ENCODE results near the gene ST8SIA3. TPM values are rescaled to one million over a fixed set of nuclear protein-coding genes. Genes with fewer than 3 reads are reported as not detected.

ST8SIA3 gene, protein sequence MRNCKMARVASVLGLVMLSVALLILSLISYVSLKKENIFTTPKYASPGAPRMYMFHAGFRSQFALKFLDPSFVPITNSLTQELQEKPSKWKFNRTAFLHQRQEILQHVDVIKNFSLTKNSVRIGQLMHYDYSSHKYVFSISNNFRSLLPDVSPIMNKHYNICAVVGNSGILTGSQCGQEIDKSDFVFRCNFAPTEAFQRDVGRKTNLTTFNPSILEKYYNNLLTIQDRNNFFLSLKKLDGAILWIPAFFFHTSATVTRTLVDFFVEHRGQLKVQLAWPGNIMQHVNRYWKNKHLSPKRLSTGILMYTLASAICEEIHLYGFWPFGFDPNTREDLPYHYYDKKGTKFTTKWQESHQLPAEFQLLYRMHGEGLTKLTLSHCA
- total RNA-seq = not detected

DNA sequence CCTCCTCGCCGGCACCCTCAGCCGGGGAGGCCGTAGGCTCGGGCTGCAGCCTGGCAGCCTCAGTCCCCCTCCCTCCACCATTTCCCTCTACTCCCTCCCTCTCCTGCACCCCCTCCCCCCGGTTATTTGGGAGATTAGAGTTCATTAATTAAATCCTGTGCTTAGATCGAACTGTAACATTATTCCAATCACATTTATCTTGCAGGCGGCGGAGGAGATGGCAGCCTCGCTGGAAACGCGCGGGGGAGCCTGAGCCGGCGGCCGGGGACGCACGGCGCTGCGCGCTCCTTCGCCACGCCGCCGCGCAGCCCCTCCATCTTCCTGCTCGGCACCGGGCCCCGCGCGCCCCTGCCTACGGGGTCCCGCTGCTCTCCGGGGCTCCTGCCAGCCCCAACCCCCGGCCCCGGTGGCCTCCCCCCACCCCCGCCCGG lies at the start of gene ST8SIA3:
TSS of gene ST8SIA3 (plus strand) at position 287 of the 431 bp plus-strand sequence. CDS start 290 bp downstream, outside the sequence.
- H3K4me1 Mint-ChIP-seq (ENCODE audit: low read depth in 2 of 2) = no peaks in the 10 kb centered on the region
- DNase-seq (ENCODE audit: low spot score) (no peak), ATAC-seq (no peak)
- peaks cover 5% of the 10 kb centered on the region for H3K36me3 Mint-ChIP-seq
- H3K4me3 Mint-ChIP-seq = no peak within 1 kb of the TSS
- peaks cover 37 to 51% of the 10 kb centered on the region in 2 donors for H3K27me3 Mint-ChIP-seq
- H3K27ac Mint-ChIP-seq = no peak within 1 kb of the TSS
- peaks cover 3% of the 10 kb centered on the region for H3K9me3 Mint-ChIP-seq

- H3K4me1 Mint-ChIP-seq (ENCODE audit: low read depth in 2 of 2) = no peaks in the 10 kb centered on the region
- no peak overlapping the region for H3K4me3 Mint-ChIP-seq
- no peaks in the 10 kb centered on the region for H3K9me3 Mint-ChIP-seq
Observed at GRCh38 chr18:57311472-57311871, 40.9 kb upstream of the ST8SIA3 start.

GRCh38 chr18:57312346-57313144 lies 39.8 kb upstream of the ST8SIA3 start:
- DNase-seq (ENCODE audit: low spot score) = no peak
- H3K4me3 Mint-ChIP-seq = no peak overlapping the region
- no peak for ATAC-seq
- H3K27ac Mint-ChIP-seq = no peak overlapping the region
- no peaks in the 10 kb centered on the region for H3K9me3 Mint-ChIP-seq
- no peaks in the 10 kb centered on the region for H3K36me3 Mint-ChIP-seq
- no peaks in the 10 kb centered on the region for H3K4me1 Mint-ChIP-seq (ENCODE audit: low read depth in 2 of 2)
- no peaks in the 10 kb centered on the region for H3K27me3 Mint-ChIP-seq

More at GRCh38 chr18:57311472-57311871, 40.9 kb upstream of the ST8SIA3 start:
- DNase-seq (ENCODE audit: low spot score) (no peak), ATAC-seq (no peak)
- H3K36me3 Mint-ChIP-seq = no peaks in the 10 kb centered on the region
- no peaks in the 10 kb centered on the region for H3K27me3 Mint-ChIP-seq
- H3K27ac Mint-ChIP-seq = no peak overlapping the region

DNA sequence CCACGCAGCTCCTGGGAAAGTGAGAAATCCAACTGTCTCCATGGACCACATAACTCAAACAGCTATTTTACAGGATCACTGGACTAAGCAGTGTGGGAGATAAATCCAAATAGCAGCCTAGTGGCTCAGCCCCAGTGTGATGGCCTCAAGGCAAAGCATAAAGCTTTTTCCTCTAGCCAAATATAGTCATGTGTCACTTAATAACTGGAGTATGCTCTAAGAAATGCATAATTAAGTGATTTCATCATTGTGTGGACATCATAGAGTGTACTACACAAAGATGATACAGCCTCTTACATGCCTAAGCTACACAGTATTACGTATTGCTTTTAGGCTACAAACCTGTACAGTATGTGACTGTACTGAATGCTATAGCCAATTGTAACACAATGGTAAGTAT lies 31.8 kb upstream of the ST8SIA3 start:
- H3K4me1 Mint-ChIP-seq (ENCODE audit: low read depth in 2 of 2) = no peaks in the 10 kb centered on the region
- ATAC-seq (no peak), DNase-seq (ENCODE audit: low spot score) (no peak)
- peaks cover 7% of the 10 kb centered on the region for H3K9me3 Mint-ChIP-seq
- no peaks in the 10 kb centered on the region for H3K27me3 Mint-ChIP-seq
- H3K27ac Mint-ChIP-seq = no peak overlapping the region
- H3K36me3 Mint-ChIP-seq = no peaks in the 10 kb centered on the region
- no peak overlapping the region for H3K4me3 Mint-ChIP-seq

- ATAC-seq = no peak
- H3K36me3 Mint-ChIP-seq = no peaks in the 10 kb centered on the region
- peaks cover 12% of the 10 kb centered on the region for H3K9me3 Mint-ChIP-seq
- H3K27me3 Mint-ChIP-seq = peaks cover 0 to 2% of the 10 kb centered on the region in 2 donors
- H3K4me3 Mint-ChIP-seq = no peak overlapping the region
- DNase-seq (ENCODE audit: low spot score) = no peak
- H3K4me1 Mint-ChIP-seq (ENCODE audit: low read depth in 2 of 2) = peaks cover 0 to 3% of the 10 kb centered on the region in 2 donors
- H3K27ac Mint-ChIP-seq = no peak overlapping the region
Observed at GRCh38 chr18:57325491-57326166, 26.7 kb upstream of the ST8SIA3 start.

GRCh38 chr18:57326718-57327323 lies 25.5 kb upstream of the ST8SIA3 start:
- DNase-seq (ENCODE audit: low spot score) (no peak), ATAC-seq (peak in 1 of 2 donors; percentile 45)
- peaks cover 0 to 2% of the 10 kb centered on the region in 2 donors for H3K27me3 Mint-ChIP-seq
- H3K27ac Mint-ChIP-seq = no peak overlapping the region
- no peak overlapping the region for H3K4me3 Mint-ChIP-seq
- H3K4me1 Mint-ChIP-seq (ENCODE audit: low read depth in 2 of 2) = peaks cover 0 to 3% of the 10 kb centered on the region in 2 donors
- H3K36me3 Mint-ChIP-seq = no peaks in the 10 kb centered on the region
- H3K9me3 Mint-ChIP-seq = peaks cover 12% of the 10 kb centered on the region

GRCh38 chr18:57328665-57329064 lies 23.7 kb upstream of the ST8SIA3 start:
- Mint-ChIP-seq H3K27ac (no peak overlapping the region), H3K9me3 (peaks cover 12% of the 10 kb centered on the region), H3K4me3 (no peak overlapping the region), H3K27me3 (peaks cover 0 to 2% of the 10 kb centered on the region in 2 donors), H3K4me1 (ENCODE audit: low read depth in 2 of 2) (peaks cover 0 to 3% of the 10 kb centered on the region in 2 donors), H3K36me3 (no peaks in the 10 kb centered on the region)
- no peak for ATAC-seq
- DNase-seq (ENCODE audit: low spot score) = no peak

DNA sequence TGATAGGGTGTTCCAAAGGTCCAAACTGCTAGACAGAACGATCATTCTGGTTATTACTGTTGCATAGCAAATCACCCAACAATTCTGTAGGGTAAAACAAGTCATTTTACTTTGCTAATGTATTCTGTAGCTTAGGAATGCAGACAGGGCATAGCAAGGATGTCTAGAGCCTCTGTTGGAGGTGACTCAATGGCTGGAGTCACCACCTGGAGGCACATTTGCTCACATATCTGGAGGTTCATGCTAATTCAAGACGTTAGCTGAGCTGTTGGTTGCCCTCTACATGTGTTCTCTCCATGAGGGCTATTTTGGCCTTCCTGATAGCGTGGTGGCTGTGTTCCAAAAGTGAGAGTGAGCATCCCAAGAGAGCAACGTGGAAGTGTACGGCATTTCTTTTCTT lies 22.5 kb upstream of the ST8SIA3 start:
- H3K4me1 Mint-ChIP-seq (ENCODE audit: low read depth in 2 of 2) = peaks cover 0 to 3% of the 10 kb centered on the region in 2 donors
- peaks cover 12% of the 10 kb centered on the region for H3K9me3 Mint-ChIP-seq
- ATAC-seq (no peak), DNase-seq (ENCODE audit: low spot score) (no peak)
- no peak overlapping the region for H3K4me3 Mint-ChIP-seq
- H3K27me3 Mint-ChIP-seq = peaks cover 4 to 5% of the 10 kb centered on the region in 2 donors
- H3K36me3 Mint-ChIP-seq = no peaks in the 10 kb centered on the region
- no peak overlapping the region for H3K27ac Mint-ChIP-seq

DNA sequence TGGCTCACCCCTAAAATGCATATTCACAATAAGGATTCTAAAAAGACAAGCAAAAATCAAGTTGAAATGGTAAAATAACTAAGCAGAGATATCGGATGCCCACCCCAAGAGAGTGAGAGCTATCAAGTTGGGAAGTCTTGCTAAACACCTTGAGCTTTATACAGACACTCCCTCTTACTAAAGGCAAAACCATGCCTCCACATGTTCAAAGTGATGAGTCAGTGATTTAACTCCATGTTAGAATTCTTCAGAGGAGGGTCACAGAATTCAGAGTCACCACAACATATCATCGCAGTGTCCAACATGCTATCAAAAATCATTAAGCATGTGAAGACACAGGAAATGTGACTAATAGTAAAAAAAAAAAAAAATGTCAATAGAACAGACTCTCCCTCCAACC lies 20.6 kb upstream of the ST8SIA3 start:
- no peak overlapping the region for H3K4me3 Mint-ChIP-seq
- H3K36me3 Mint-ChIP-seq = no peaks in the 10 kb centered on the region
- ATAC-seq (no peak), DNase-seq (ENCODE audit: low spot score) (no peak)
- H3K4me1 Mint-ChIP-seq (ENCODE audit: low read depth in 2 of 2) = peaks cover 0 to 3% of the 10 kb centered on the region in 2 donors
- peaks cover 5% of the 10 kb centered on the region for H3K9me3 Mint-ChIP-seq
- H3K27ac Mint-ChIP-seq = no peak overlapping the region
- H3K27me3 Mint-ChIP-seq = peaks cover 5% of the 10 kb centered on the region in 2 donors

GRCh38 chr18:57333940-57334339 lies 18.4 kb upstream of the ST8SIA3 start:
- no peak overlapping the region for H3K27ac Mint-ChIP-seq
- DNase-seq (ENCODE audit: low spot score) = no peak
- no peaks in the 10 kb centered on the region for H3K9me3 Mint-ChIP-seq
- peaks cover 3 to 12% of the 10 kb centered on the region in 2 donors for H3K27me3 Mint-ChIP-seq
- ATAC-seq = no peak
- no peaks in the 10 kb centered on the region for H3K4me1 Mint-ChIP-seq (ENCODE audit: low read depth in 2 of 2)
- H3K4me3 Mint-ChIP-seq = no peak overlapping the region
- H3K36me3 Mint-ChIP-seq = no peaks in the 10 kb centered on the region

GRCh38 chr18:57334383-57334782 lies 18.0 kb upstream of the ST8SIA3 start:
- H3K4me3 Mint-ChIP-seq = no peak overlapping the region

DNA sequence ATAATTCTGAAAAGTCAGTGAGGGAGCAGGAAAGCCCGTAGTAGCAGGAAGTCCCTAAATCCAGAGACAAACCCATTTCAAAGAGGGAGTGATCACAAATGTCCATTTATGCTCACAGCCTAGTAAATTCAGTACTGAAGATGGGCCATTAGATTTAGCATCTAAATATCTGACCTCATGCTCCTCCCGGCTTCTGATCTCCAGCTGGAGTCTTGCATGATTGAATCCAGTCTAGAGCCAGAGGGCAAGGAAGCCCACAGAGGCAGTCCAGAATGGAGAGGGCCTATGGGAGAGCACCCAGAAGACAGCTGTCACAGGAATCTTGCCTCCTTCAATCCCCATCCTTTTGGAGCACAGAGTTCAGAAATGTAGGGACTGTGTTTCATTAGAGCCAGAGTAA lies 16.0 kb upstream of the ST8SIA3 start:
- H3K4me1 Mint-ChIP-seq (ENCODE audit: low read depth in 2 of 2) = no peaks in the 10 kb centered on the region
- no peaks in the 10 kb centered on the region for H3K36me3 Mint-ChIP-seq
- no peak overlapping the region for H3K4me3 Mint-ChIP-seq
- no peak for ATAC-seq
- H3K27me3 Mint-ChIP-seq = peaks cover 5 to 19% of the 10 kb centered on the region in 2 donors
- DNase-seq (ENCODE audit: low spot score) = no peak
- H3K9me3 Mint-ChIP-seq = no peaks in the 10 kb centered on the region
- H3K27ac Mint-ChIP-seq = no peak overlapping the region

More at GRCh38 chr18:57334383-57334782, 18.0 kb upstream of the ST8SIA3 start:
- ATAC-seq = no peak
- H3K4me1 Mint-ChIP-seq (ENCODE audit: low read depth in 2 of 2) = no peaks in the 10 kb centered on the region
- no peak for DNase-seq (ENCODE audit: low spot score)
- H3K27me3 Mint-ChIP-seq = peaks cover 3 to 12% of the 10 kb centered on the region in 2 donors
- no peaks in the 10 kb centered on the region for H3K9me3 Mint-ChIP-seq
- no peak overlapping the region for H3K27ac Mint-ChIP-seq
- no peaks in the 10 kb centered on the region for H3K36me3 Mint-ChIP-seq

- Mint-ChIP-seq H3K36me3 (no peaks in the 10 kb centered on the region), H3K4me3 (no peak overlapping the region), H3K27ac (no peak overlapping the region), H3K4me1 (ENCODE audit: low read depth in 2 of 2) (no peaks in the 10 kb centered on the region), H3K9me3 (no peaks in the 10 kb centered on the region), H3K27me3 (peaks cover 9 to 29% of the 10 kb centered on the region in 2 donors)
- ATAC-seq (no peak), DNase-seq (ENCODE audit: low spot score) (no peak)
Observed at GRCh38 chr18:57337890-57338289, 14.5 kb upstream of the ST8SIA3 start.

All from natural killer cell treated with Interleukin-12 subunit alpha and Interleukin-12 subunit beta and Interleukin-15 and Interleukin-18, amount 100 ng/mL, for 72 hours (primary cell).